Large intestine (tissue), 3 donors: Measurements from ENCODE around the gene FYN. TPM values are rescaled to one million over a fixed set of nuclear protein-coding genes. Genes with fewer than 3 reads are reported as not detected.

Source experiments
- DNase-seq, 2 donors: peaks; one replicate each; pipeline versions ENCODE4 v3.0.0 to v3.0.0-alpha.2; 2013
- H3K27ac ChIP-seq: one replicate; pipeline ENCODE4 v1.5.1; 2013; ENCODE audit warnings: low read length
- H3K27me3 ChIP-seq: 2 replicates; pipeline ENCODE4 v1.6.1; 2013; ENCODE audit warnings: low read length; ENCODE audit not compliant: control insufficient read depth, insufficient read depth
- H3K36me3 ChIP-seq: 2 replicates; pipeline ENCODE4 v1.6.1; 2013; ENCODE audit warnings: low read length; ENCODE audit not compliant: control insufficient read depth, insufficient read depth
- H3K4me1 ChIP-seq: one replicate; pipeline ENCODE4 v1.6.1; 2013; ENCODE audit warnings: low read length; ENCODE audit not compliant: control insufficient read depth, insufficient read depth
- H3K4me3 ChIP-seq: one replicate; pipeline ENCODE4 v1.5.1; 2013; ENCODE audit warnings: low read length
- H3K9me3 ChIP-seq: one replicate; pipeline ENCODE4 v1.6.1; 2013; ENCODE audit warnings: mild to moderate bottlenecking, low read depth, low read length, moderate library complexity; ENCODE audit not compliant: control insufficient read depth
- WGBS: methylation state at CpG from one replicate; pipeline ENCODE4 v1.1.5; 2013; ENCODE audit warnings: low lambda C conversion rate; ENCODE audit not compliant: insufficient coverage; 5-methylcytosine and 5-hydroxymethylcytosine counted together
- polyA plus RNA-seq: library from polyadenylated mRNA; unstranded; fragments of 120-200 nt; gene quantifications from one replicate; pipeline ENCODE4 v1.2.1, GENCODE V29; 2013

The FYN gene
- polyA plus RNA-seq, 1 donor = 46.0 TPM

DNA sequence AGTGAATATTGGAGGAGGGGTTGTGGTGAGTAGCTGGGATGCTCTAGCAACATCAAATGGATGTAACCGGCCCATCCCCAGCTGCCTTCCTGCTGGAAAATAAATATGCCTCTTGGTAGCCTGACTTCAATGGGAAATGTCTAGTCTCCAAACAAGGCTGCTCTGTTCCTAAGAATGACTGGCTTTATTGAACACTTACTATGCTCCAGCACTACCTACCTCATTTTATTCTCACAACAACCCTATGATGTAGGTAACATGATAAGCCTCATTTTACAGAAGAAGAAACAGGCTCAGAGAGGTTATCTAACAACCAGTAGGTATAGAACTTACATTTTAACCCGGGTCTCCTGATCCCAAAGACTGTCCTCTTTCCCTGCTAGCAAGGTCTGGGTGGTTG is 93.6 kb downstream of the FYN start:
- Histone ChIP-seq H3K4me1 (peaks cover 3% of the 10 kb centered on the region), H3K27me3 (no peaks in the 10 kb centered on the region), H3K9me3 (no peaks in the 10 kb centered on the region), H3K36me3 (no peaks in the 10 kb centered on the region), H3K27ac (no peak overlapping the region), H3K4me3 (no peak overlapping the region)
- WGBS = no CpG with 5 or more reads among the region's 2 CpGs
- DNase-seq = no peak

DNA sequence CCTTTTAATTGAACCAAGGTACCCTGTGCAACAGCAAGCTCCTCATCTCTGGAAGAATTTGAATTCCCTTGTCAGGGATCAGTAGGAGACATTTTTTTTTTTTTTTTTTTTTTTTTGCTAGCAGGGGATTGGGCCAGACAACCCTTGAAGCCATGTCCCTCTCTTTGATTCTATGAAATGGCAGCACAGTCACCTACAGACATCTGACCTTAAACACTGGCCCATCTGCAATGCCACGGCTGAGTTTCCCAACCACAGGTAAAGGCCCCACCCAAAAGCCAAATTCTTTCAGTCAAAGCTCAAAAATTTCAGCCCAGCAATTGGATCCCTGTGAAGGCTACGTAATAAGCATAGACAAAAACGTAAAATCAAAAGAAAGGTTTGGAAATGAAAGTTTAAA is 94.2 kb downstream of the FYN start:
- H3K36me3 ChIP-seq = no peaks in the 10 kb centered on the region
- H3K27ac ChIP-seq = no peak overlapping the region
- H3K4me1 ChIP-seq = peaks cover 3% of the 10 kb centered on the region
- no peaks in the 10 kb centered on the region for H3K27me3 ChIP-seq
- H3K4me3 ChIP-seq = no peak overlapping the region
- no peak for DNase-seq
- WGBS = 100% methylated on average over 1 of the region's 3 CpGs
- H3K9me3 ChIP-seq = no peaks in the 10 kb centered on the region

DNA sequence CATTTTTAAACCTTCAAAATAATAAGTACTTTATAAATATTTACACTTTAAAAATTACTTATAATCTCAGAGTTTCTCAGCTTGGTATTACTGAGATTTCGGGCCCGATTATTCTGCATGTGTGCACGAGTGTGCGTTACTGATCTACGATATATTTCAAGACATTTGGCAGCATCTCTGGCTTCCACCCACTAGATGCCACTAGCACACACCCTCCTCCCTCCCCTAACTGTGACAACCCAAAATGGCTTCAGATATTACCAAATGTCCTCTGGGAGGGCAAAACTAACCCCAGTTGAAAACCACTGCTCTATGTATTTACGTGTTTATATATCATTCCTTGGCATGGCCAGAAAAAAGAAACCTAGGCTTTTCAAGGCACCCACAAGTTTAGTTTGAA is 95.9 kb downstream of the FYN start:
- H3K27me3 ChIP-seq = no peaks in the 10 kb centered on the region
- H3K36me3 ChIP-seq = no peaks in the 10 kb centered on the region
- peaks cover 3% of the 10 kb centered on the region for H3K4me1 ChIP-seq
- no peak overlapping the region for H3K4me3 ChIP-seq
- no peaks in the 10 kb centered on the region for H3K9me3 ChIP-seq
- H3K27ac ChIP-seq = no peak overlapping the region
- no peak for DNase-seq
- WGBS = 83% methylated on average over 2 of the region's 6 CpGs

DNA sequence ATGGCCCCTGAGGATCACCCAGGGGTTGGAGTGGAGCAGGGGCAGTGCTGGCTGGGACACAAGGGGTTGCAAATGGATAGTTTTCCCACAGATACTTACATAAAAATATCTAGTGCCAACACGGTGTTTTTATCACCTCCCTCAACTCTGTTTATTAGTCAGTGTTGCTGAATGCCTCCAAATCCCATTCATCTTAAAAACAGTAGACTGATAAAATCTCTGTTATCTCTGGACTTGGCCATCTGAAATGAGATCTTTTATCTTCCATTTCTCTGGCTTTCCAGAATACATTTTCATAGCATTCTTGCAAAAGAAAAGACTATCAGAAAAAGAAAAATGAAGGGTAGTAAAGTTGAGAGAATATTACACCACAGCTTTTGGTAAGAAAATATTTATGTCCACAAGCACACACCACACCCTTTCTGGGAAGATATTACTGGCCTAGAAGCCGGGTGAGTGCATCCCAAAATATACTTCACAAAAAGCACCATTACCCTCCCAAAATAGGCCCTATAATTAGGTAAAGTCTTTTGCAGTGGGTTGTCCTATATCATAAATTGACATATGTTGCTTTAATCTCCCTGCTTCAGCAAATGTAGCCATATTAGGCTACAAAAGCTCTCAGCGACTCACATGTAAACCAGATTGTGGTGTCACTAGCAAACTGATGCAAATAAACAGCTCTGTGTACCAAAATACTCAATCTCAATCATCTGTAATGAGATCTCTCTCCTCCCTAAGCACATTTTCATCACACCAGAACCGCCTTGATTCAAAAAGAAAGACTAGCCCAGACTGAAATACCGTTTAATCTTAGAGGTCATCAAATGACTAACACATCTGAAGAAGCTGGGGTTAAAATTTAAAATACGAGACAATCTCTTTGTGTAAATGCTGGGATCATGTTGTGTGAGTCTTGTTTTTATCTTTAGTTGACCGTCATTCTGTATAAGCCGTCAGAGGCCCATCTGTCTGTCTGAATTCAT is 96.7 kb downstream of the FYN start:
- no peaks in the 10 kb centered on the region for H3K9me3 ChIP-seq
- H3K36me3 ChIP-seq = peaks cover 2% of the 10 kb centered on the region
- DNase-seq = no peak
- H3K4me1 ChIP-seq = peaks cover 3% of the 10 kb centered on the region
- no peaks in the 10 kb centered on the region for H3K27me3 ChIP-seq
- no peak overlapping the region for H3K27ac ChIP-seq
- no peak overlapping the region for H3K4me3 ChIP-seq
- WGBS = 17% methylated on average over 1 of the region's 8 CpGs

DNA sequence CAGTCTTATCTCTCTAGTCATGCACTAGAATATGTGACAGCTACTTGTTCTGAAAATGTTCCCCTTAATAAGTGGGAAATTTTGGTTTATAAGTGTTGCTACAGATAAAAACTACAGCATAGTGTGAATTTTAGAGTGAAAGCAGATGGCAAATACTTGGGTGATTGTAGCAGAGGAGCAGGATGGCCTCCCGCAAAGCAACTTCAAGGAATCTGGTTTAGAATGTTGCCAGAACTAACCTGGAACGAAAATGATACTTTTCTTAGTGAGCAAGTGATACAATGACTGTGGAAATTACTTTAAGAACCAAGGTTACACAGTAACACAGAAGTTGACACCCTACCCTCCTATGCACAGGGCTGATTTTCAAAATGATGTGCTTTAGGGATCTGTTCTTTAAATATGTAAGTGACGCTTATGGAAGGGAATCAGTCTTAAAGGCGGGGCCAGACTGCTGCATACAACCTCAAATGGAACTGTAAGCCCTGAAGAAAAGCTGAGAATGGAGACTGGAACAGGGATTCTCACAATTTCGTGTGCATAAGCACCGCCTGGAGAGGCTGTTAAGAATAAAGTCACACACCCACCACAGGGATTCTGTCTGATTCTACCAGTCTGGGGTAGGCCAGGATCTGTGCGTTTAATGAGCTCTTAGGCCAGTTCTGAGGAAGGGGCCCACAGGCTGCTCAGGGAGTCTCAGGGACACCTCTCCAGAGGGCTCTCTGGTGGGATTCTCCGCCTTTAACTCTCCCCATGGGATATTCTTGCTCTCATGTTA is 97.9 kb downstream of the FYN start:
- H3K27ac ChIP-seq = no peak overlapping the region
- whole genome bisulfite sequencing = 94% methylated on average over 3 of the region's 8 CpGs
- no peak overlapping the region for H3K4me3 ChIP-seq
- H3K9me3 ChIP-seq = no peaks in the 10 kb centered on the region
- H3K36me3 ChIP-seq = peaks cover 3% of the 10 kb centered on the region
- no peak for DNase-seq
- H3K4me1 ChIP-seq = no peaks in the 10 kb centered on the region
- no peaks in the 10 kb centered on the region for H3K27me3 ChIP-seq

DNA sequence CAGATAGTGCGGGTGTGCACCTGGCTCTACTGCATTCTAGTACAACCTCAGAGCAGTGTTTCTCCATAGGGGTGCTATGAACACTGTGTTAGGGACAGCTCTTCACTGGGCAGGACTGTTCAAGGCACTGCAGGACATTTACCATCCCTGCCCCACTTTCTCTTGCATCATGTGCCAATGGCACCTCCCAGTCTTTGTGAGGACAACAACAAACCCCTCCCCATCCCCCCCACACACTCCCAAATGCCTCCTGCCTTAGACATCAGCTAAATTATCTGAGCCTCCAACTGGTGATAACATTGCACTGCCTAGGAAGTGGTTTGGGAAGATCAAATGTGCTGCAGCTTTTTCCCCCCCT is 98.9 kb downstream of the FYN start:
- Histone ChIP-seq H3K27me3 (no peaks in the 10 kb centered on the region), H3K27ac (no peak overlapping the region), H3K4me1 (no peaks in the 10 kb centered on the region), H3K9me3 (no peaks in the 10 kb centered on the region), H3K36me3 (peaks cover 3% of the 10 kb centered on the region), H3K4me3 (no peak overlapping the region)
- no CpG with 5 or more reads among the region's 1 CpG for WGBS
- DNase-seq = no peak

DNA sequence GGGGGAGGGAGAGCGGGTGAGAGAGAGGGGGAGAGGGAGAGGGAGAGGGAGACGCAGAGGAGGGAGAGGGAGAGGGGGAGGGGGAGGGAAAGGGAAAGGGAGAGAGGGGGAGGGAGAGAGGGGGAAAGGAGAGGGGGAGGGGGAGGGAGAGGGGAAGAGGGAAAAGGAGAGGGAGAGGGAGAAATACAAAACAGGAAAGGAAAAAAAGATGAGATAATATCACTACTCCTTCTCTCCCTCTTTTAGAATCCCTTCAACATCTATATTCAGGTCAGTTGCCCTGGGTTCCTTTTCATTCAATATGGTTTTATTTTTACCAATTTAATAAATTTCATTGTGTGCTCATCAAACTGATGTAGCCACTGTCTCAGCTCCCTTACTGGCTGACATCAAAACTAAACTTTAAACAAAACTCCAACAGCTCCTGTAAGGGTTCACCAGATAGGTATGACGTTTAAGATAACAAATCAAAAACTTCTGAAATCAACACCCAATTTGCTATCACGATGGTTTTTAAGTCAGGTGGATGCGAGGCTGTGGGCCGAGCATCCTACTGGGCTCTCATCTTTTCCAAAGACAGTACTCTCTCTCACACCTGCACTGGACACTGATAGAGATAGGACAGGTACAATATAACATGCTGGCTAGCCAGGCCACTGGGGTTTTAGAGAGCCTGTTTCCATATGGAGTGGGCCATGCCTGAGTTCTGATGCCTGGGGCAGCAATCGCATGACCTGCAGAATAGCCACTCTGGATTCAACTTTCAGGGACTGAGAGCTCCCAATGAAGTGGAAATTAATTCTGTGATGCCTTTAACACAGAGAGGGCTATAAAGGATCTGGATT is 99.5 kb downstream of the FYN start:
- Histone ChIP-seq H3K9me3 (no peaks in the 10 kb centered on the region), H3K27ac (no peak overlapping the region), H3K4me3 (no peak overlapping the region), H3K27me3 (no peaks in the 10 kb centered on the region), H3K4me1 (no peaks in the 10 kb centered on the region), H3K36me3 (peaks cover 3% of the 10 kb centered on the region)
- no peak for DNase-seq
- no CpG with 5 or more reads among the region's 7 CpGs for WGBS

DNA sequence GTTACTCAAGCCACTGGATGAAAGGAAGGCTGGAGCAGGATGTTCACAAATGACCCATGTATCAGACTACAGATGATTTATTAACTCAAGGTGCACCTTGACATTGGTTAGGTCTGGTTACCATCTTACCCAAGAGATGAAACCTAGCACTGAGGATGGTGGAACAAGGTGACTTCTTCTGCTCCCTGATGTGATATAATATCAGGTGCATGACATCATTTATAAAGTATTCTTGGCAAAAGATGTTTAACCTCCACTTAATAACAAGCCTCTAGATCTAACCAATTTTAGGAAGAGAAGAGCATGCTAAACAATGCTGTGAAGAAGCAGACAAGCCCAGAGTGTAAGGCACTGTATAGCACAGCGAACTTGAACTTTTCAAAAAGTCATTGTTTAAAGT is 100.9 kb downstream of the FYN start:
- Histone ChIP-seq H3K9me3 (no peaks in the 10 kb centered on the region), H3K27me3 (no peaks in the 10 kb centered on the region), H3K4me1 (no peaks in the 10 kb centered on the region), H3K4me3 (no peak overlapping the region), H3K27ac (no peak overlapping the region), H3K36me3 (peaks cover 3% of the 10 kb centered on the region)
- DNase-seq = no peak
- WGBS = 100% methylated on average over 1 of the region's 1 CpG

DNA sequence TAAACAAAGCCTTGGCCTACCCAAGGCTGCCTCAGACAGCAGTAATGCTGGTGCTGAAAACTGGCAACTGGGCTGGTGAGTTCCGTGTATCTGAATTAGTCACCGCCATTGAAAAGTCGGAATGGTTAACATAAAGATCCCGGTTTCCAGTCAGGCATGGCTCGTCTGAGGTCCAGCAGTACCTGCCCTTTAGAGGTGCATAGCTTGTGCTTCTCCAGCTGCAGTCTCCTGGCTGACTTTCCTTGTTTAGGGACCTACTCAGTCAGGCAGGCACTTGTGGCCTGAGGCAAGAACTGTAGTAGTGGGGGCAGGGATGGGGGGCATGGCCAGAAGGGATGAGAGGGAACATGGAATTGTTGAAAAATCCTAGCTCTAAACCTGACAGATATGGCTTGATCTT is 101.6 kb downstream of the FYN start:
- Histone ChIP-seq H3K4me3 (no peak overlapping the region), H3K27me3 (no peaks in the 10 kb centered on the region), H3K36me3 (peaks cover 3% of the 10 kb centered on the region), H3K4me1 (no peaks in the 10 kb centered on the region), H3K9me3 (no peaks in the 10 kb centered on the region), H3K27ac (no peak overlapping the region)
- no peak for DNase-seq
- 94% methylated on average over 3 of the region's 5 CpGs for WGBS

DNA sequence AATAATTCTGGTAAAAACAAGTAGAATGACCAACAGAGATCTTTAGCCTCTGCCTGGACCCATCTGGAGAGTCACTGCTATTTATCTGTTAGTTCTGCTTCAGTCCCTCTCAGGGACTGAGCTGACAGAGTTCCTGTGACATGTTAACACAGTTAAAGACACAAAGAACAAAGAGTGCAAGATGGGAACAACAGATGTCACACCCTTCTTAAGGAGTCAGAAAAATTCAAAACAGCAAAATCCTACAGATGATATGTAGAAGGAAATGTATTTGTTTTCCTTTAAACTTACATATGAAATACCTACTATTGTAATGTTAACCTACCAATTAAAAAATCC is 102.2 kb downstream of the FYN start:
- H3K36me3 ChIP-seq = peaks cover 3% of the 10 kb centered on the region
- no peak for DNase-seq
- H3K9me3 ChIP-seq = no peaks in the 10 kb centered on the region
- no peak overlapping the region for H3K4me3 ChIP-seq
- H3K27me3 ChIP-seq = no peaks in the 10 kb centered on the region
- H3K4me1 ChIP-seq = no peaks in the 10 kb centered on the region
- no peak overlapping the region for H3K27ac ChIP-seq
